Type B pancreatic cell (in vitro differentiated cells): Measurements from ENCODE around the gene ASRGL1. TPM values are rescaled to one million over a fixed set of nuclear protein-coding genes. Genes with fewer than 3 reads are reported as not detected.

Source experiments
- DNase-seq: peaks from one replicate; pipeline ENCODE4 v3.0.0; 2021; ENCODE audit warnings: mixed read lengths; ENCODE audit not compliant: unreplicated experiment; ENCODE audit errors: extremely low spot score
- H3K27ac Mint-ChIP-seq: 2 replicates; pipeline ENCODE4 v1.8.0; 2021; ENCODE audit warnings: mild to moderate bottlenecking, mixed read lengths
- H3K27me3 Mint-ChIP-seq: 2 replicates; pipeline ENCODE4 v1.8.0; 2021; ENCODE audit warnings: mixed read lengths
- H3K36me3 Mint-ChIP-seq: 2 replicates; pipeline ENCODE4 v1.8.0; 2021; ENCODE audit warnings: mixed read lengths
- H3K4me1 Mint-ChIP-seq: one replicate; pipeline ENCODE4 v1.8.0; 2021; ENCODE audit warnings: mixed read lengths; ENCODE audit not compliant: unreplicated experiment
- H3K4me3 Mint-ChIP-seq: 2 replicates; pipeline ENCODE4 v1.8.0; 2021; ENCODE audit warnings: mild to moderate bottlenecking, mixed read lengths
- H3K9me3 Mint-ChIP-seq: 2 replicates; pipeline ENCODE4 v1.8.0; 2021; ENCODE audit warnings: mixed read lengths
- total RNA-seq: library from RNA; stranded (reverse); gene quantifications from 2 replicates; pipeline ENCODE4 v1.2.1, GENCODE V29; 2021; ENCODE audit warnings: low replicate concordance
- TF ChIP-seq, protein P1 (sequence below): fragments of 200-600 bp; sonication (generic); conservative IDR thresholded peaks from 2 replicates; pipeline ENCODE4 v1.5.0; 2021; ENCODE audit warnings: antibody characterized with exemption, mild to moderate bottlenecking

ASRGL1 gene
- total RNA-seq, 1 donor from 2014 or later: 48.0 TPM

DNA sequence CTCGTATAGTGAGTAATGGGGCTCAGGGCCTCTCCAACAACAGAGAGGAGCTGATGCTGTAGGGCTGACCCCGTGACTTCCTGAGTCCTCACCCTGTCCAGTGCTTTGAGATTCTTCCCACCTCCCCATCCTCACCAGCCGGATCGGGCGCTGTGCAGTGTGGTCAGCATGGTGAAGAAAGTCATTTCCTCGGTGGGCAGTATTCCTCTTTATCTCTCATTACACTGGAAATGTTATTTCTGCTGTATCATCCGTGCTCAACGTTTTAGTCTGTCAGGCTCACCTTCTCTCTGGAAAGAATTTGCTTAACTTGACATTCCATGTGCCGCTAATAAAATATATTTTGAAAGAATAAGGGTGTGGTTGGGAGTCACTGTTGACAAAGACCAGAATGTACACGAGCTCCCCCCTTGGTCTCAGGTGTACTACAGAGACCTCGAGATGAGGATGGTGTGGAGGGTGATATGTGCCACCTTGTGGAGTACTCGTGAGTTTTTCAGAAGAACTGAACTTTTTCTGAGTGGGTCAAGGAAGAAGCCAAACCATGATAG is 55.9 kb downstream of the ASRGL1 start:
- H3K9me3 Mint-ChIP-seq: no peaks in the 10 kb centered on the region
- H3K36me3 Mint-ChIP-seq: no peaks in the 10 kb centered on the region
- TF ChIP-seq, protein P1, sequence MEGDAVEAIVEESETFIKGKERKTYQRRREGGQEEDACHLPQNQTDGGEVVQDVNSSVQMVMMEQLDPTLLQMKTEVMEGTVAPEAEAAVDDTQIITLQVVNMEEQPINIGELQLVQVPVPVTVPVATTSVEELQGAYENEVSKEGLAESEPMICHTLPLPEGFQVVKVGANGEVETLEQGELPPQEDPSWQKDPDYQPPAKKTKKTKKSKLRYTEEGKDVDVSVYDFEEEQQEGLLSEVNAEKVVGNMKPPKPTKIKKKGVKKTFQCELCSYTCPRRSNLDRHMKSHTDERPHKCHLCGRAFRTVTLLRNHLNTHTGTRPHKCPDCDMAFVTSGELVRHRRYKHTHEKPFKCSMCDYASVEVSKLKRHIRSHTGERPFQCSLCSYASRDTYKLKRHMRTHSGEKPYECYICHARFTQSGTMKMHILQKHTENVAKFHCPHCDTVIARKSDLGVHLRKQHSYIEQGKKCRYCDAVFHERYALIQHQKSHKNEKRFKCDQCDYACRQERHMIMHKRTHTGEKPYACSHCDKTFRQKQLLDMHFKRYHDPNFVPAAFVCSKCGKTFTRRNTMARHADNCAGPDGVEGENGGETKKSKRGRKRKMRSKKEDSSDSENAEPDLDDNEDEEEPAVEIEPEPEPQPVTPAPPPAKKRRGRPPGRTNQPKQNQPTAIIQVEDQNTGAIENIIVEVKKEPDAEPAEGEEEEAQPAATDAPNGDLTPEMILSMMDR: peak; percentile 22
- no peaks in the 10 kb centered on the region for H3K27me3 Mint-ChIP-seq
- H3K4me3 Mint-ChIP-seq: no peak overlapping the region
- DNase-seq: no peak
- peaks cover 32% of the 10 kb centered on the region for H3K4me1 Mint-ChIP-seq
- H3K27ac Mint-ChIP-seq: peak overlapping the region; percentile 82

DNA sequence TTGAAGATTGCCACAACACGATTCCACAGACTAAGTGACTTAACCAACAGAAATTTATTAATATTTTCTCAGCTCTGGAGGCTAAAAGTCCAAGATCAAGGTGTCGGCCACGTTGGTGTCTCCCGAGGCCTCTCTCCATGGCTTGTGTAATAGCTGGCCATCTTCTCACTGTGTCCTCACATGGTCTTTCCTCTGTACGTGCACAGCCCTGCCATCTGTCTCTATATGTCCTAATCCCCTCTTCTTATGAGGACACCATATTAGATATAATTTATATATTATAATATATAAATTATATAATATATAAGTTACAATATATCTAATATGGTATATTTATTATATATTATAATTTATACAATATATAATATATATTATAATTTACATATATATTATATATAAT is 56.5 kb downstream of the ASRGL1 start:
- Mint-ChIP-seq H3K4me3 (no peak overlapping the region), H3K4me1 (peaks cover 38% of the 10 kb centered on the region), H3K27ac (peak overlapping the region; percentile 82), H3K9me3 (no peaks in the 10 kb centered on the region), H3K36me3 (no peaks in the 10 kb centered on the region), H3K27me3 (no peaks in the 10 kb centered on the region)
- no peak for DNase-seq
- TF ChIP-seq, protein P1: peak; percentile 11

DNA sequence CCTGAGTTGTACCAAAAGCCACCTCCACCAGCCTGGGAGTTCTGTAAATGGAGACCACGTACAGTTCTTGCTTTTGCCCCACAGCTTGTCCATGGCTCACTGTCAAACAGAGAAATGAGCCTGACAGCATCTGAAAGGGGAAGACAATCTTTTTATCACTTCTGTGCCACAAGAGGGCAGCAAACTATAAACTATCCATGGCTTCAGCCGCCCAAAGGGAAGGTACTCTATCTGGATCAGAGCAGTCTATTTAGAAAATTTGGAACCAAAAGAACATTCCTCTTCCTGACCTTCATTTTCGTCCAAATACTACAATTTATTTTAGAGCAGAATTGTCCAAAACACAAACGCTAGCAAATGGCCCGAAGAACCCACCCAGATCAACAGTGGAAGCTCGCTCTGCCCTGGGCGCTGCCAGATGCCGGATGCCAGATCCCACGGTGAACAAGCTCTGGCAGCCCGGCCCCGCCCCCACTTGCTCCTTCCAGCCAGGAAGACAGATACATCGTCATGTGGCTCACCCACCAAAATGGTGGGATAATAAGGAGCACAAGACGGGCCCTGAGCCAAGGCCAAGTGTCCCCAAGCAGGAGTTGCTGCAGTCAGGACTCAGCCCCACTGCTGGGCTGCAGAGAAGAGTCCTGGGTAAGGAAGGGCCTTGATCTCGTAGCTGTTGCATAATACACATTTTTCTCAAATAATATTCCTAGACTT is 57.7 kb downstream of the ASRGL1 start:
- TF ChIP-seq, protein P1: peak; percentile 88
- peaks cover 35% of the 10 kb centered on the region for H3K4me1 Mint-ChIP-seq
- DNase-seq: no peak
- peak overlapping the region; percentile 94 for H3K27ac Mint-ChIP-seq
- H3K9me3 Mint-ChIP-seq: no peaks in the 10 kb centered on the region
- H3K36me3 Mint-ChIP-seq: no peaks in the 10 kb centered on the region
- no peaks in the 10 kb centered on the region for H3K27me3 Mint-ChIP-seq
- H3K4me3 Mint-ChIP-seq: peak overlapping the region; percentile 86

DNA sequence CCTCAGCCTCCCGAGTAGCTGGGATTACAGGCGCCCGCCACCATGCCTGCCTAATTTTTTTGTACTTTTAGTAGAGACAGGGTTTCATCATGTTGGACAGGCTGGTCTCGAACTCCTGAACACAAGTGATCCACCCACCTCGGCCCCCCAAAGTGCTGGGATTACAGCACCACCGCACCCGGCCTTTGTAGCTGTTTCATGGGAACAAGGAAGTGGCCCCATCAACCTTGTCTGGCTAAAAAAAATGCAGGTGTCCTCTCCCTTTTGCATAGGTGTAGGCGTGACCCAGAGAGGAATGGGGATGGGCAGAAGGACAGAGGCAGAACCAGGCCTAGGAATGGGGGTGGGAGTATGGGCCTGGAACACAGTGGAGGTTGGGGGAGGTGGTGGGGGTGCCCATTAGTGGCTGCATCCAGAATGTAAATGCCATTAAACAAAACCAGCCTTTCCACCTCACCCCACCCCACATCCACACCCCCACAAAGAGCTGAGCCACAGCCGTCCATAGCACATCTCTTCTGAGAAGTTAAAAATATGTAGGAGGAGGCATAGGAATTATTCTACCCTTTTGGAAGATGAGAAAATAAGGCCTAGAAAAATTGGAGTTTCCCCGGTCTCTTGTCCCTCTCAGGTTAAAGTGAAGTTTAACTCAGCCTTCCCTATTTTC is 58.8 kb downstream of the ASRGL1 start:
- H3K4me1 Mint-ChIP-seq: peaks cover 43% of the 10 kb centered on the region
- no peak for DNase-seq
- TF ChIP-seq, protein P1: no peak
- H3K27ac Mint-ChIP-seq: peak overlapping the region; percentile 94
- H3K9me3 Mint-ChIP-seq: no peaks in the 10 kb centered on the region
- H3K36me3 Mint-ChIP-seq: no peaks in the 10 kb centered on the region
- H3K27me3 Mint-ChIP-seq: no peaks in the 10 kb centered on the region
- peak overlapping the region; percentile 9 for H3K4me3 Mint-ChIP-seq

DNA sequence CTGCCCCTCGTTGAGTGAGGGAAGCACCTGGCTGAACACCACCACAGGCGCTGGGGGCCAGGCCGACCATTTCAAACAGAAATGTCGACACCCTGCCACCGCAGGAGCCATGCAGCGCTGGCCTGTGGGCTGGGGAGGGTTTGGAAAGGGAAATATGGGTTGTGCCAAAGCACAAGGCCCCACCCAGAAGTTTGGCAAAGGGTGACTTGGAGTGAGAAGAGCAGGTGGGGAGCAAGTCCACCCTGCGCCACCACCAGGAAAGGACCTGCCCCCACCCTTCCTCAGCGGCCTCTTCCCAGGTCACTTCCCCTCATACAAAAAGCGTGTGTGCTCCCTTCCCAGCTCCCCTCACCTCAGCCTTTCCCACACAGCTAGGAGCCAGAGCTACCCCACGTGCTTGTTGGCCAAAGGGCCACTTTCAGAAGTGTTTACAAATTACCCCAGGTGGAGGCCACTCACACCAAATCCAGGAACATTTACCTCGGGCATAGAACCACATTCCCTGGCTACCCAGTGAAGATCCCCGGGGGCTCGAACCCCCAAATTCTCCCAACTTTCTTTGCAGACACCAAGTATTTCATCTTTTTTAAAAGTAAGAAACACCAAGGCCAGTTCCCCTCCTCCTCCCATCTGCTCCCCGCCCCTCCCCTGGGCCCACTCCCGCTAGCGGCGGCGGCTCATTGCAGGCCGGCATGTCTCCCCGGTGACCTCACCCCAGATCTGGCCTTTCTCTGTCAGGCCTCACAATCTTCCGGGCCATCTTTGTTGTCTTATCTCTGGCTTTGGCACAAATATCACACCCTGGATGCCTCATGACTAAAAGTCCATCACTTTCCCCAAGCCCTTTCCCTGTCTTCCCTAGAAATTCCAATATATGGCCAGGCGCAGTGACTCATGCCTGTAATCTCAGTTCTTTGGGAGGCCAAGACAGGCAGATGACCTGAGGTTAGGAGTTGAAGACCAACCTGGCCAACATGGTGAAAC is 61.1 kb downstream of the ASRGL1 start:
- Mint-ChIP-seq H3K36me3 (no peaks in the 10 kb centered on the region), H3K27ac (peak overlapping the region; percentile 7), H3K4me1 (peaks cover 48% of the 10 kb centered on the region), H3K4me3 (no peak overlapping the region), H3K27me3 (no peaks in the 10 kb centered on the region), H3K9me3 (no peaks in the 10 kb centered on the region)
- no peak for DNase-seq
- TF ChIP-seq, protein P1: no peak
